DOHH2 (cell line): ENCODE measurements around the gene ZNF385B.

ENCODE experiments used
- H3F3A ChIP-seq: fragments of 200-600 bp; sonication (generic), shearing (Covaris generic); 2 replicates; pipeline ENCODE4 v1.6.0; 2016; ENCODE audit warnings: antibody characterized with exemption, mild to moderate bottlenecking; ENCODE audit not compliant: control insufficient read depth, insufficient read depth
- H3K27ac ChIP-seq: fragments of 200-600 bp; sonication (generic); 2 replicates; pipeline ENCODE4 v1.5.1; 2014; ENCODE audit warnings: low read depth, mild to moderate bottlenecking, low read length, moderate library complexity
- H3K27me3 ChIP-seq: fragments of 200-600 bp; sonication (generic); 2 replicates; pipeline ENCODE4 v1.6.1; 2014; ENCODE audit warnings: mild to moderate bottlenecking, low read length, mixed read lengths; ENCODE audit not compliant: control insufficient read depth
- H3K36me3 ChIP-seq: fragments of 200-600 bp; sonication (generic); 2 replicates; pipeline ENCODE4 v1.6.1; 2014; ENCODE audit warnings: mild to moderate bottlenecking, low read length, moderate library complexity, mixed read lengths; ENCODE audit not compliant: control insufficient read depth
- H3K4me1 ChIP-seq: fragments of 200-600 bp; sonication (generic); 2 replicates; pipeline ENCODE4 v1.6.1; 2014; ENCODE audit warnings: mild to moderate bottlenecking, low read length, mixed read lengths; ENCODE audit not compliant: control insufficient read depth
- H3K4me2 ChIP-seq: fragments of 200-600 bp; sonication (generic); 2 replicates; pipeline ENCODE4 v1.6.0; 2014; ENCODE audit warnings: mild to moderate bottlenecking, low read length, moderate library complexity
- H3K4me3 ChIP-seq: fragments of 200-600 bp; sonication (generic); 2 replicates; pipeline ENCODE4 v1.5.1; 2014; ENCODE audit warnings: mild to moderate bottlenecking, low read length, mixed read lengths
- H3K79me2 ChIP-seq: fragments of 200-600 bp; sonication (generic); 2 replicates; pipeline ENCODE4 v1.6.1; 2014; ENCODE audit warnings: mild to moderate bottlenecking, low read length, mixed read lengths; ENCODE audit not compliant: control insufficient read depth
- H3K9me2 ChIP-seq: fragments of 200-600 bp; sonication (generic); replicated peaks from 2 replicates; pipeline ENCODE4 v1.6.1; 2014; ENCODE audit warnings: mild to moderate bottlenecking, low read length, mixed read lengths; ENCODE audit not compliant: control insufficient read depth
- H3K9me3 ChIP-seq: fragments of 200-600 bp; sonication (generic); 2 replicates; pipeline ENCODE4 v1.6.1; 2014; ENCODE audit warnings: antibody characterized with exemption, low read length, mixed read lengths; ENCODE audit not compliant: control insufficient read depth, insufficient read depth
- H4K20me1 ChIP-seq: fragments of 200-600 bp; sonication (generic); 2 replicates; pipeline ENCODE4 v1.6.0; 2014; ENCODE audit warnings: low read depth, mild to moderate bottlenecking, antibody characterized with exemption, low read length, moderate library complexity; ENCODE audit not compliant: control insufficient read depth, insufficient read depth
- EZH2phosphoT487 ChIP-seq: fragments of 200-600 bp; sonication (generic); IDR thresholded peaks from 2 replicates; pipeline ENCODE4 v1.6.1; 2017; ENCODE audit warnings: borderline replicate concordance, mild to moderate bottlenecking, antibody characterized with exemption, low read length, moderate library complexity, mixed read lengths
- TF ChIP-seq, protein P1 (sequence below): fragments of 200-600 bp; sonication (generic); IDR thresholded peaks from one replicate; pipeline ENCODE4 v1.5.1; 2014; ENCODE audit warnings: antibody characterized with exemption, mild to moderate bottlenecking, low read depth, low read length; ENCODE audit not compliant: poor library complexity, severe bottlenecking

ZNF385B gene

DNA sequence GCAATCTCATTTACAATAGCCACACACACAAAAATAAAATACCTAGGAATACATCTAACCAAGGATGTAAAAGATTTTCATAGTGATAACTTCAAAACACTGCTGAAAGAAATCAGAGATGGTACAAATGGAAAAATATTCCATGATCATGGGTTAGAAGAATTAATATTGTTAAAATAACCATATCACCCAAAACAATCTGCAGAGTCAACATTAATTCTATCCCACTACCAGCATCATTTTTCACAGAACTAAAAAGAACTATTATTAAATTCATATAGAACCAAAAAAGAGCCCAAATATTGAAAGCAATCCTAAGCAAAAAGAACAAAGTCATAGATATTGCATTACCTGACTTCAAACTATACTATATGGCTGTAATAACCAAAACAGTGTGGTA is 50.4 kb downstream of the ZNF385B start:
- H3K79me2 ChIP-seq = peaks cover 45% of the 10 kb centered on the region

DNA sequence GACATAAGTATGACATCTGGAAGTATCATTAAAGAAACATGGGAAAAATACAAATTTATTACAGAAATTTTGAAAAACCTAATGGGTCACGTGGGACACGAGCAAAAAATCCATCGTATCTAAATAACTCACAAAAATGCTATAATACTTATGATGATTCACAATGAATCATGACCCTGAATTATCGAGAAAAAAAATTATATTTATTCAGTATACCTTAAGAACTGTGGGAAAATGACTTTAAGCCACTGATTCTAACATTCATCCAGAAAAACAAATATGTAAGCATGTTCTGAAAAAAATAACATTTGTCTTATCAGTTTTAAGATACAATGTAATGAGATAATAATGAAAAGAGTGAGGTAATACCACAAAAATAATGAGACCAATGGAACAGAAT is 51.8 kb downstream of the ZNF385B start:
- H3K4me1 ChIP-seq = peaks cover 10% of the 10 kb centered on the region
- H3K4me2 ChIP-seq = no peak overlapping the region
- H4K20me1 ChIP-seq = no peaks in the 10 kb centered on the region
- H3F3A ChIP-seq = no peaks in the 10 kb centered on the region
- peaks cover 45% of the 10 kb centered on the region for H3K79me2 ChIP-seq
- H3K36me3 ChIP-seq = no peaks in the 10 kb centered on the region
- H3K27ac ChIP-seq = no peak overlapping the region
- no peaks in the 10 kb centered on the region for H3K27me3 ChIP-seq
- H3K9me3 ChIP-seq = peaks cover 6% of the 10 kb centered on the region; the same call in 1 of the 2 replicates
- TF ChIP-seq, protein P1, sequence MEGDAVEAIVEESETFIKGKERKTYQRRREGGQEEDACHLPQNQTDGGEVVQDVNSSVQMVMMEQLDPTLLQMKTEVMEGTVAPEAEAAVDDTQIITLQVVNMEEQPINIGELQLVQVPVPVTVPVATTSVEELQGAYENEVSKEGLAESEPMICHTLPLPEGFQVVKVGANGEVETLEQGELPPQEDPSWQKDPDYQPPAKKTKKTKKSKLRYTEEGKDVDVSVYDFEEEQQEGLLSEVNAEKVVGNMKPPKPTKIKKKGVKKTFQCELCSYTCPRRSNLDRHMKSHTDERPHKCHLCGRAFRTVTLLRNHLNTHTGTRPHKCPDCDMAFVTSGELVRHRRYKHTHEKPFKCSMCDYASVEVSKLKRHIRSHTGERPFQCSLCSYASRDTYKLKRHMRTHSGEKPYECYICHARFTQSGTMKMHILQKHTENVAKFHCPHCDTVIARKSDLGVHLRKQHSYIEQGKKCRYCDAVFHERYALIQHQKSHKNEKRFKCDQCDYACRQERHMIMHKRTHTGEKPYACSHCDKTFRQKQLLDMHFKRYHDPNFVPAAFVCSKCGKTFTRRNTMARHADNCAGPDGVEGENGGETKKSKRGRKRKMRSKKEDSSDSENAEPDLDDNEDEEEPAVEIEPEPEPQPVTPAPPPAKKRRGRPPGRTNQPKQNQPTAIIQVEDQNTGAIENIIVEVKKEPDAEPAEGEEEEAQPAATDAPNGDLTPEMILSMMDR = no peak
- TF ChIP-seq EZH2phosphoT487 = no peak
- no peaks in the 10 kb centered on the region for H3K9me2 ChIP-seq
- no peak overlapping the region for H3K4me3 ChIP-seq

More for the DNA sequence above, 50.4 kb downstream of the ZNF385B start:
- H4K20me1 ChIP-seq = no peaks in the 10 kb centered on the region
- H3K9me2 ChIP-seq = no peaks in the 10 kb centered on the region
- no peaks in the 10 kb centered on the region for H3K36me3 ChIP-seq
- no peak overlapping the region for H3K4me3 ChIP-seq
- no peak overlapping the region for H3K27ac ChIP-seq
- no peak for TF ChIP-seq EZH2phosphoT487
- TF ChIP-seq, protein P1 = no peak
- no peaks in the 10 kb centered on the region for H3K27me3 ChIP-seq
- peaks cover 6% of the 10 kb centered on the region; the same call in 1 of the 2 replicates for H3K9me3 ChIP-seq
- peaks cover 10% of the 10 kb centered on the region for H3K4me1 ChIP-seq
- no peaks in the 10 kb centered on the region for H3F3A ChIP-seq
- no peak overlapping the region for H3K4me2 ChIP-seq

DNA sequence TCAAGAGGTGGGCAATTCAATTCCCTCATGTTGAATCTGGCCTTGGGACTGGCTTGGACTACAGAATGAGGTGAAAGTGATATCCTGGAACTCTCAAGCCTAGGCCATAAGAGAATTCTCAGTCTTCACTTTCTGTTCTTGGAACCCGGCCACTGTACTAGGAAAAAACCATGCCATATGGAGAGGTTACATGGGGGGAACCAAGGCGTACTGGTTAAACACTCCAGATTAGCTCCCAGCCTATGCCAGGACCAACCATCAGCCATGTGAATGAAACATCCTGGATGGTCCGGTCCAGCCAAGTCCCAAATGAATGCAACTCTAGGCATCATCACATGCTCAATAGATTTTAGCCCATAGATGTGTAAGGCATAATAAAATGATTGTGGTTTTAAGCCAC is 56.4 kb downstream of the ZNF385B start:
- H3K27ac ChIP-seq = no peak overlapping the region

More for the DNA sequence above, 56.4 kb downstream of the ZNF385B start:
- H3K9me2 ChIP-seq = no peaks in the 10 kb centered on the region
- no peak overlapping the region for H3K4me2 ChIP-seq
- H3F3A ChIP-seq = no peaks in the 10 kb centered on the region
- H3K4me1 ChIP-seq = peaks cover 10% of the 10 kb centered on the region
- no peak for TF ChIP-seq EZH2phosphoT487
- TF ChIP-seq, protein P1 = no peak
- no peaks in the 10 kb centered on the region for H3K27me3 ChIP-seq
- H3K9me3 ChIP-seq = no peaks in the 10 kb centered on the region
- H3K4me3 ChIP-seq = no peak overlapping the region
- H3K36me3 ChIP-seq = no peaks in the 10 kb centered on the region
- no peaks in the 10 kb centered on the region for H4K20me1 ChIP-seq
- H3K79me2 ChIP-seq = peaks cover 30% of the 10 kb centered on the region
